Ramos (cell line): Measurements from ENCODE around the gene ANO2.
"Not testable (repeated sequence)": the region's sequence is repeated elsewhere in the genome, so short reads cannot be mapped to it uniquely, and the experiment has no call there.

Source experiments
- in situ Hi-C: fragments of 300-500 bp; cut with MboI; formaldehyde crosslinking; loops from one replicate; pipeline ENCODE4 v1.14.3; 2022; ENCODE audit warnings: low sequenced_read_pairs; ENCODE audit not compliant: unreplicated experiment

ANO2 gene

DNA sequence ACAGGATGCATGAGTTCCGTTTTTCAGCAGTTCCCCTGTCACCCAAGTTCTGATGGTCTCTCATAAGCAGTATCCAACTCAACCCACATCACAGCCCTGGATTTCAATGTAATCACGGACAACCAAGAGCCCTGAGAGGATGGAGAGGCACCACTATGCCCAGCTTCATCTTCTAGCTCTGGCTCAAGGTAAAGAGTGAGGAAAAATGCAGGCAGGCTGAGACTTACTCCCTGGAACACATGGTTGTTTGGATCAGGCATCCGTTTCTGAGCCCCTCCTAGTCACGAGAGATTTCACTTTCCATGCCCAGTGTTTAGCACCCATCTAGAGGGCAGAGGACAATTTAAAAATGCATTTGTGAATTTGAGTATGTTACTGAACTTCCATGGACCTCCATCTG lies 45.0 kb downstream of the ANO2 start:
- in situ Hi-C loops = no loop called here

DNA sequence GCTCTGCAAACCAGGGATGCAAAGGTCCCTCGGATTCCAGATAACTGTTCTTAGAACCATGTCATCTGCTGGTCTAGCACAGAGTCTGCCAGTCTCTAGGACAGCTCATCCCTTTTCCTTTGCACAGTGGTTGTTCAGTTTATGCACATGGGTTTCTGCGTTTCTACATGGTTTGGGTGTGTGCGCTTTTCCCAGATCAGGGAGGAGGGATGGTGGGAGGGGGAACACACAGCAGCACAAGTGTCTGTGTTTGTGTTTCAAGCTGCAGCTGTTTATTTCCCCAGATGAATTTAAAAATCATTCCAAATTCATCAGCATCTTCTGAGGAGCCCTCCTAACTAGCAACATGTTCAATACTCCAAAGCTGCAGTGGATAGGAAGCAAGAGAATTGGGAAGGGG lies 45.4 kb downstream of the ANO2 start:
- in situ Hi-C loops = no loop called here

DNA sequence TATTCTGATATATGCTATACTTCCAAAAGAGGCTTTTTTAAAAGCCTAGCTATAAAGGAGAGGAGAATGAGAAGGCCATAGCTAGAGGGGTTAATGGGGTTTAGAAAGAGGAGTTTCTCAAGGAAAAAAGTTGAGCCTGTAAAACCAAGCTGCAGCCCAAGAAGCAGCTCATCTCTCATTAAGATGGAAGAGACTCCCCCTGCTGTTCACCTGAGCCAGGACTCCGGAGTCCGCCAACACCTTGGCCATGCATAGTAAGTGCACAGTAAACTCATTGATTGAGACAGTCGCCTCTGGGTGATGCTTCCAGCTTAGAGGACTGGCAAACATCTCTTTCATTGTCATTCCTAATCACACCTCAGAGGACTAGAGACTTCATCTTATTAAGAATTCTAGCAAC lies 46.2 kb downstream of the ANO2 start:
- in situ Hi-C loops = no loop called here

DNA sequence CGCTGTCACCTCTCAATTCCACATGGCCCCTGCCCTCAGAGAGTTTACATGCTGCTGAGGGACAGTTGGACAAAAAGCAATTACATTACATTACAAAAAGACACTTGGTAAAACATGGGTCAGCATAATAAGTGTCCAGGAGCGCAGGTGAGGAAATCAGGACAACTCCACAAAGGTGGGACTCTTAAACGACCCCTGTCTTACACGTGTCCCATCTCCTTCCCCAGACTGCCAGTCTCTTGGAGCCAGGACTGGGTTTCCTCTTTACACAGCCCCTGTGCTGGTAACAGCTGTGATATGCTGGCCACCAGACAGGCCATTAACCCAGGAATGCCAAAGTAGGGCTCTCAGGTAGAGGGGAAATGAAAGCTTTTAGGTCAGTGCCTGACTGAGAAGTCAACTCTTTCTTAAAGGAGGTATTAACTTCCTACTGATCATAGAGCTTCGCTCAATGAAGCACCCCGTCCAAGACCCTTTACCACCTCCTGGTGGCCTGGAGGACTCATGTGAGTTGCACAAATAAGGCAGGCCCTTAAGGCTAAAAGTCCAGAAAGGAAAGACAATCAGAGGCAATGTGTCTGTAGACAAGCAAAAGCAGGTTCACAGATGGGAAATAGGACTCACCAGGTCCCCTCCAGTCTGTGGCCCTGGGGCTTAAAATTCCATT lies 55.5 kb downstream of the ANO2 start:
- in situ Hi-C loops = no loop called here

DNA sequence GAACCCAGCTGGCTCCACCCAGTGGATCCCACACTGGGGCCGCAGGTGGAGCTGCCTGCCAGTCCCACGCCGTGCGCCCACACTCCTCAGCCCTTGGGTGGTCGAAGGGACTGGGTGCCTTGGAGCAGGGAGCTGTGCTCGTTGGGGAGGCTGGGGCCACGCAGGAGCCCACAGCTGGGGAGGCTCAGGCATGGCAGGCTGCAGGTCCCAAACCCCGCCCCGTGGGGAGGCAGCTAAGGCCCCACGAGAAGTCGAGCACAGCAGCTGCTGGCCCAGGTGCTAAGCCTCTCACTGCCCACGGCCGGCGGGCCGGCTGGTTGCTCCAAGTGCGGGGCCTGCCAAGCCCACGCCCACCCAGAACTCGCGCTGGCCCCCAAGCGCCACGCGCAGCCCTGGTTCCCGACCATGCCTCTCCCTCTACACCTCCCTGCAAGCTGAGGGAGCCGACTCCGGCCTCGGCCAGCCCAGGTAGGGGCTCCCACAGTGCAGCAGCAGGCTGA lies 56.2 kb downstream of the ANO2 start:
- in situ Hi-C loops = no loop called here

DNA sequence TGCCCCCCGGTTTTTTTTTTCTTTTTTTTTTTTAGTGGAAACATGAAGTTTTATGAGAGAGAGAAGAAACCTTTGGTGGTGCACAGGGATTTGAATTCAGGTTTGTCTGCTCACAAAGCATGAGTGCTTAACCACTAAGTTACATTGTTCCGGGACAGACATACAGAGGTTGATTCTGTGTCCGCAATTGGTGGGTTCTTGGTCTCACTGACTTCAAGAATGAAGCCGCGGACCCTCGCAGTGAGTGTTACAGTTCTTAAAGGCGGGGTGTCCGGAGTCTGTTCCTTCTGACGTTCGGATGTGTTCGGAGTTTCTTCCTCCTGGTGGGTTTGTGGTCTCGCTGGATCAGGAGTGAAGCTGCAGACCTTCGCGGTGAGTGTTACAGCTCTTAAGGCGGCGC lies 57.2 kb downstream of the ANO2 start:
- in situ Hi-C loops = not testable (repeated sequence)

DNA sequence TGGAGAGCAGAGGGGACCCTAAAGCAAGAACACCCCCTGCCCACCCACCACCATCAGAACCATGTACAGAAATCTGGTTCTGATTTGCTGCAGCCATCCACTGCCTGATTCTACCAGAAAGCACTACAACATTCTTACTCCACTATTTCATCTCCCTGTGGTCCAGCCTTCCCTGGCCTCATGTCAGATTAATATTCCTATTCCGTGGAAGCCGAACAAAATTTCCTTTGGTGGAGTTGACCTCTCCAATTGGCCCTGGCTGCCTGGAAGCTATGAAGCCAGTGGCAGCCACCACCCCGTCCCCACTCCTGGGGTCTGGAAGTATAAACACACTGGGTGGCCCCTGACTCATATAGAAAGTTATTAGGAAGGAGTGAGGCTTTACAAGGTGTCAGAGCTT lies 60.2 kb downstream of the ANO2 start:
- in situ Hi-C loops = no loop called here

DNA sequence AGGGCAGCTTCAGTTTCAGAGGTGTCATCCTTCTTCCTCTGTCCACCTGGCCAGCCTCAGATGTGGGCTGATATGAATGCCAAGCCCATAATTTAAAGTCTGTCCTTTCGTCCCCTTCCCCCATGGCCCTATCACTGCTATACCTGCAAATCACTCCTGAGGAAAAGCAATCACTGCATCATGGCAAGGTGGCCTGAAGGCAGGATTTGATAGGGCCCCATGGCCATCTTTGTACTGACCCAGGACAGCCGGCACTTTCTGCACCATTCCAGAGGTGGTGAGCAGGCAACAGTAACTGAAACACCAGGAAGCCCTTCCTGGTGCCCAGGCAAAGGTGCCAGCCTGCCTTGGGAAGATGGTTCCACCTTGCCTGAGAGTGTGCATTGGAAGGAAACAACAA lies 60.8 kb downstream of the ANO2 start:
- in situ Hi-C loops = no loop called here

DNA sequence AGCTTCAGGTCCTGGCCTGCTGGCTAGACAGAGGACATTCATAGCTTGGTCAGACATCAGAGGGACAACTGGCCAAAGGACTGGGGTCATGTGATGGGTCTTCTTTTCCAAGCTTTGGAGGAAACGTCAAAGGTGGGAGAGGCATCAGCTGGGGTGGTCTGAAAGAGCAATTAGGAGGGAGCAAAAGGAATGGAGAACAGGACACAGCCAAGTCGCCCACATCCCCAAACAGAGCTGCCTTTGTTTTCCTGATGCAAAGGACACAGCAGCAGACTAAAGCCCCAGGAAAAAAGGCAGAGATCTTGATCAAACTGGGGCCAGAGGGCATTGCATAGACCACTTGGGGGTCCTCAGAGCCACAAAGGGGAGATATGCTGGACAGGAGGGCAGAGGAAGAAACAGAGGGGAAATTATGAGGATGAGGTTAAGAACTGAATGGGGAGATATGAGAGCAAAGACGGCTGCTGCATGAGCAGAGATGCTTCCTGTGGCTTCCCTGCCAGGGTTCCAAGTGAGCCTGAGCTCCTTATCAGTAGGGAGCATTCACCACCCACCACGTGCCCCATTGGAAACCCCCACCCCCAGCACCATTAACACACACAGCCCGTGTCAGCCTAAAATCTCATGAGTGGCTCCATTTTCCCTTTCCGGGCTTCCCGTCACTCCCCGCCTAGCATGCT lies 62.4 kb downstream of the ANO2 start:
- in situ Hi-C loops = no loop called here

DNA sequence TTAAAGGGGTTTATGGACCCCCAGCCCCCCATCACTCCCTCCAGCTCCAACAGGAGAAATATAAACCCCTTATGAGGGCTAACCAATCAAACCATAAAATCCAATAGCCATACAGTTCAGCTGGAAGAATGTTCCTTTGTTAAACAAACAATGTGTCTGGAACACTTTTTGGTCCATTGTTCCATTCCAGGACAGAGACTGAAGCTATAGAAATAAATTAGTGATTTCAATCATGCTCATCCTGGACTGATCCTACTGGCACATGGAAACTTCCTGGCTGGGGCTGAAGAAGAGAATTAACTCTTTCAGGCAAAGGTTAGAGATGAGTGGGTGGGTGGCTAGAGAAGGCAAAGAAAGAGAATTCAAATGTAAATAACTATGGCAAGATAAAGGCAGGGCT lies 63.4 kb downstream of the ANO2 start:
- in situ Hi-C loops = no loop called here

DNA sequence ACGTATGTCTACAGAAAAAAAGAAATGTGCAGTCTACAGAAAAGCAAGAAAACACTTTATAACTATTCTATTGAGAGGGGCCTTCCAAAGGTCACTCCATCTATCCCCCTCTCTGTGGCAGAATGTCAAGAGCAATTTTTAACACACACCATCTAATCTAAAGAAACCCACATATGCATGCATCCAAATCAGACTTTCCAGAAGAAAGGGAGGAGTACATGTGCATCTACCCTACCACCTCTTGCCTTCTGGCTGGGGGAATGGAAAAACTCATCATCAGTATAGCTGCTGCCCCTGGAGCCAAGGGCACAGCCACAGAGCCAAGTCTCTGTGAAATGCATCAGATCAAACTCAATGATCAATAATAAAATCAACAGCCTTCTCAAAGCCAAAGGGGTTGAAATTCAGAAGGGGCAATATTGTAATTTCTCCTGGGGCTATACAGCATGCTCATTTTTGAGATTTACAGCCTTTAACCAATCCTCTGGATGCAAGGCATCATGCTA lies 63.9 kb downstream of the ANO2 start:
- in situ Hi-C loops = no loop called here

DNA sequence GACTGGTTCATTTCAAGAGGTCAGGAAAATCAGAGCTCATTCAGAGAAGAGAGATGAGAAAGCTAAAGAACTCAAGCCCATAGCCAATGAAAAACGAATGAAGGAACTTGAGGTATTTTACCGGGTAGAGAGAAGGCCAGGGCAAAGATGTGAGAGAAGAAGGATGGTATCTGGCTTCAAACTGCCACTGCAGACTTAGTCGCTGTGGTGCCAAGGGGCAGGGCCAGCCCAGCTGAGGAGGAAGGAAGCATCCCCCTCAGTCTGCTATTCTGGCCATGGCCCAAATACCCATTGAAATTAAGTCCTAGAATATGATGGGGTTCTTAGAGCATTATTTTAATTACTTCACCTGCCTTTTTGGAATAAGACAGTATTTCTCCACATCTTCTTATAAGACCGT lies 69.2 kb downstream of the ANO2 start:
- in situ Hi-C loops = no loop called here

DNA sequence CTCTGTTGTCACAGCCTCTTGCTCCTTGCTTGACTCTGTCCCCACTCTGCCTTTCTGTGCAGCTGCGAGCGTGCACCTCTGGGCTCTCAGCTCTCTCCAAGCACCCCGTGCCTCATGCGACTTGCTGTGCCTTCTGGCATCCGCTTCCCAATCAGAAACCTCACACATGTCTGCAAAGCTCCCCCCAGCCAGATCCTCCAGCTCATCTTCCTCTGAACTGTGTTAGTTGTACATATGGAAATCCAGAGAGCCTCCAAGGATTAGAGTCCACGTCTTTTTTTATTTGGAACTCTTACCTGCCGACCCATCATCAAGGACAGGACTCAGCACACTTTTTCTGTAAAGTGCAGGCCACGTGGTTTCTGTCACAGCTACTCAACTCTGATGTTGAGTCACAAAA lies 70.5 kb downstream of the ANO2 start:
- in situ Hi-C loops = no loop called here

DNA sequence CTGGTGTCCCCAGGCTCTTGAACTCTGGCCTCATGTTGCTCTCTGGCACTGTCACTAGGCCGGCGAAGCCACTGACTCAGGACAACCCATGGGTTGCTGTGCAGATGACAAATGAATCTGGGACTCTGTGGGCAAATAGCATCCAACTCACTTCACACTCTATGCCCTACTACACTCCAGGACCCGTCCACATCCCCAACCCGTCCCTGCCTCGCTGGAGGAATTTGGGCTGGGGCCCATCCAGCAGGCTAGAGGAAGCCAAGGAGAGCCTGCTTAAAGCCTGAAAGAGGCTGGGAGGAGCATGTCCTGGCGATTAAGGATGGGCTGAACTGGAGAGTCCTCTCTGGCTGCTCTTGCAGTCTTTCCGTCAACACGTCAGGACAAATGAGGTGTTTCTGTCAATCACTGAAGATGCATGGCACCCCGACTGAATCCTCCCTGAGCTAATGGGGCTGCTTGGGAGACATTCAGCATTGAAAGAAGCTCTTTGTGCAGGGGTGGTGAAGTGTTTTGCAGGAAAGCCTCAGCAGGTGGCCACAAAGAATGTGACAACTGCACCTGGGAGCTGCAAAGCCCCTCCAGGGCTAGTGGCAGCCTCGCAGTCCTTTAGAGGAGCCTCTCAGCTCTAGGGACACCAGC lies 71.7 kb downstream of the ANO2 start:
- in situ Hi-C loops = no loop called here

DNA sequence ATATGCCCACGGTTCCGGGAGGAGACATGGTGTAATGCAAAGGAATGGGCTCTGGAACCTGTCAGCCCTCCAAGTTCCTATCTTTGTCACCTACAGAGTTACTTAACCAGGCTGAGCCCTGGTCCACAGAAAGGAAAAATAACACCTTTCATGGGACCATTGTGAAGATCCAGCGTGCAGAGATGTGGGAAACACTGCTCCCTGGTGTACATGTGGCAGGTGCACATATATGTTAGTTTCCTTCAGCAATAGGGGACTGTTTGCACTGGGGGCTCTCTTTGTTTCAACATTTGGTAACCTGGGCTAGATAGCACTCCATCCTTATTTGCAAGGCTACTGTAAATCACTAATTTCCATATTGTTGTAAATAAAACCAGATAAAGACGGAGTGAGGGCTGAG lies 72.3 kb downstream of the ANO2 start:
- in situ Hi-C loops = no loop called here

DNA sequence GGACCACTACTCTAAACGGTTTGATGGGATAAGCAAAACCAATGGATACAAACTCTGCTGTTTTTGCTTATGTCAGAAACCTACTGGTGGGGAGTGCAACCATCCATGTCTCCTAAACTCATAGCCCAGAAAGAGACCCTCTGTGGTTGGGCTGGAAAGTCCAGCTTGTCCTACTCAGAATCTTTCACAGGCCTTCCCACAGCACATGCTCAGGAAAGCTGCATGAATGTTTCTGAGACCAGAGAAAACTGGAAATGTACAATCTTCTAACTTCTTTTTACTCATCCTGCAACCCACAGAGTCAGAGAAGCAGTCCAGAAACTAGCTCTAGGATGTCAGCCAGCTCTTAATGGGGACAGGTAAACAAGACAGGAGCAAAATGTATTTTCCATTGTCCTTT lies 73.3 kb downstream of the ANO2 start:
- in situ Hi-C loops = no loop called here

DNA sequence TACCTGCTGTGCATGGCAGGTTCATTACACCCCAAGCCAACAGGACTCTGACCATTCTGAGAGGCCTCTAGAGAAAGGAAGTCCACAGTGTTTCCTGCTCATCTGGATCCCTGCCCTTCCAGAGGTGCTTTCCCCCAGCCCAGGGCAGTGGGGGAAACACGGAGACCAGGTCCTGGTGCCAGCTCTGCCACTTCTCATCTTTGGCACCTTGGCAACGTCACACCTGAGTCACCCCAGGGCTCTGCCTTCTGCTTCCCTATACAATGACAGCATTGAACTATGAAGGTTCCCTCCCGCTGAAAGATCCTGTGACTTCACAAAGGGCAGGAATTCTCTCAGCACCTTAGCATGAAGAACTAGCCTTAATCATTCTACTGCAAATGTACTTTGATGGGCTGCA lies 74.9 kb downstream of the ANO2 start:
- in situ Hi-C loops = no loop called here

DNA sequence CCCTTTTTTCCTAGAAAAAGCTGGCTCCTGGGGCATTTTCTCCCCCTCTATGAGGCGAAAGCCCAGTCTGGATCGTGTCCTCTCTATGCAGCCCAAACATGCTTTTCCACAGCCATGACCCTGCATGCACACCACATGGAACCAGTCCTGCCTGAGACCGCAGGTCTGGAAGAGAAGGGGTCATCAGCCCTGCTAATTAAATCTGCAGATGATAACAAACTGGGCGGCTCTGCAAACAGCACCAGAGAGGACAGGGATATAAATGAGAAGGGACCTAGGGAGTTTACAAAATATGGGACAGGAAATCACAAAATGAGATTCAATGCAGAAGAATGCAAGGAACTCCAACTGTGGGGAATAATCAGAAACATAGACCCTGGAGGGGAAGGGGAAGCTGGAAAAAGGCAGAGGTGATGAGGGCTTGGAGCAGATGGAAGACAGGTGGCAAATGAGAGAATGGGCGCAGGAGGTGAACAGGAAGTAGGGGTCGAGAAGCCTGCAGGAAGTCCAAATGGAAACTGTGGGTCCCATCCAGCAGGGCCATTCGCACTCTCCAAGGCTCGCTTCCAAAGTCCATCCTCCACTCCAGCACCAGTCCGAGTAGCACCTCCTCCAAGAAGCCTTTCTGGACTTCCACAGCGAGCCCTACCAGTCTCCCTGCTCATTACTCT lies 76.3 kb downstream of the ANO2 start:
- in situ Hi-C loops = no loop called here

DNA sequence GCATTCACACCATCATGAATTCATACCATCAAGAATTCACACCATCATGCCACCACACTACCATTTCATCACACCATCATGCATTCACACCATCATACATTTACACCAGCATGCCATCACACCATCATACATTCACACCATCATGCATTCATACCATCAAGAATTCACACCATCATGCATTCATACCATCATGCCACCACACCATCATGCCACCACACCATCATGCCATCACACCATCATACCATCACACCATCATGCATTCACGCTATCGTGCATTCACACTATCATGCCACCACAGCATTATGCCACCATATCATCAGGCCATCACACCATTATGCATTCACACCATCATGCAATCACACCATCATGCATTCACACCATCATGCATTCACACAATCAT lies 79.7 kb downstream of the ANO2 start:
- in situ Hi-C loops = no loop called here

DNA sequence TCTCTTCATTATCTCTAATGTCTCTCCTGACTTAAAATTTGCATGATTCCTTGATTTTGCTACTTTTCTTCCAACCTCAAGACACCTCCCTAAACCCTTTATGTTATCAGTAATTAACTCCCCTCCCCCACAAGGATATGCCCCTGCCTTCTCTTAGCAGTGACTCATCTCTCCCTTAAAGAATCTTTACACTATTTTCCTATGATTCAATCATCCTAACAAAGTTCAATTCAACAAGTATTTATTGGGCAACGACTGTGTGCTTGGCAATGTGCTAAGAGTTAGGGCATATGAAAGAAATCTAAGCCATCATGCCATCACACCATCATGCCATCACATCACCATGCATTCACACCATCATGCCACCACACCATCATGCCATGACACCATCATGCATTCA lies 80.1 kb downstream of the ANO2 start:
- in situ Hi-C loops = no loop called here

DNA sequence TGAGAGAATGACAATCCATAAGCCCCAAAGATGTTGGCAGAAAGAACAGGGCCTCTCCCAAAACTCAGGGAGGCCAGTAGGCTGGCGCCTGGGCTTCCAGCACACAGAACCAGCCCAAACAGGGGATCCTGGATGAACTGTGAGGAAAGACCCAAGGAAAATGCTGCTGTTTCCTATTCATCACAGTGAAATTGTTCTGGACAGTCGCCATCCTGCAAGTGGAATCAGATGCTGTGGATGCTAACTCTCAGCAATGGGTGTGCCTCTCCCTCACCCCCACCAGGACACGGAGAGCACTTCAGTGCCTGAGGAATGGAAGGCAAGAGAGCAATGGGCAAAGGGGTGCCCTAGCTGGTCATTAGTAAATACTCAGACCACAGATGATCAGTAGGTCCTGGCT lies 80.8 kb downstream of the ANO2 start:
- in situ Hi-C loops = no loop called here
